Fibroblast of pulmonary artery (primary cell): ENCODE measurements around the gene ERBIN.
A peak's percentile ranks its signal among the peaks of the same experiment; 100 is the strongest.

Experiments
- DNase-seq: peaks from one replicate; pipeline ENCODE4 v3.0.0-alpha.2; 2010; ENCODE audit warnings: low read depth
- H3K4me3 ChIP-seq: replicated peaks from 2 replicates; pipeline ENCODE4 v1.5.1; 2011; ENCODE audit warnings: low read depth, mild to moderate bottlenecking, control low read depth, low read length, moderate library complexity
- CTCF ChIP-seq: IDR thresholded peaks from 2 replicates; pipeline ENCODE4 v1.5.1; 2011; ENCODE audit warnings: mild to moderate bottlenecking, control low read depth, low read length, inconsistent platforms; ENCODE audit errors: missing control alignments

Gene ERBIN

GRCh38 chr5:66004216-66004615, 77.8 kb downstream of the ERBIN start:
- DNase-seq: no peak
- H3K4me3 ChIP-seq: no peak overlapping the region
- no peak for TF ChIP-seq CTCF

GRCh38 chr5:66009277-66009676, 82.9 kb downstream of the ERBIN start:
- no peak overlapping the region for H3K4me3 ChIP-seq
- no peak for DNase-seq

GRCh38 chr5:66010476-66010875, 84.1 kb downstream of the ERBIN start:
- no peak overlapping the region for H3K4me3 ChIP-seq
- peak; percentile 6 for DNase-seq
- no peak for TF ChIP-seq CTCF

More at GRCh38 chr5:66009277-66009676, 82.9 kb downstream of the ERBIN start:
- TF ChIP-seq CTCF: no peak

- H3K4me3 ChIP-seq: no peak overlapping the region
- DNase-seq: no peak
- no peak for TF ChIP-seq CTCF
Observed at GRCh38 chr5:66012271-66012670, 85.9 kb downstream of the ERBIN start.

GRCh38 chr5:66013397-66013796, 87.0 kb downstream of the ERBIN start:
- no peak overlapping the region for H3K4me3 ChIP-seq
- DNase-seq: no peak
- TF ChIP-seq CTCF: no peak

- TF ChIP-seq CTCF: no peak
- no peak overlapping the region for H3K4me3 ChIP-seq
- no peak for DNase-seq
Observed at GRCh38 chr5:66013906-66014305, 87.5 kb downstream of the ERBIN start.

- DNase-seq: peak; percentile 33
- TF ChIP-seq CTCF: no peak
- no peak overlapping the region for H3K4me3 ChIP-seq
Observed at GRCh38 chr5:66015196-66015960, 89.0 kb downstream of the ERBIN start.
